ENCODE measurements around the gene NODAL.

The NODAL gene

GRCh38 chr10:70479165-70479581 lies 37.7 kb upstream of the NODAL start:
- H3K27ac ChIP-seq (ENCODE audit: insufficient read depth, low read depth, low read length, poor library complexity, severe bottlenecking) = no peak overlapping the region
- no peaks in the 10 kb centered on the region for H3K36me3 ChIP-seq (ENCODE audit: control insufficient read depth, insufficient read depth, low read length)
- peaks cover 37% of the 10 kb centered on the region for H3K27me3 ChIP-seq (ENCODE audit: control insufficient read depth, insufficient read depth, low read length, poor library complexity, severe bottlenecking)
- H3K4me3 ChIP-seq (ENCODE audit: insufficient read depth, low read depth, low read length) = peak overlapping the region; percentile 69
- 17 to 20% methylated on average over 11 of the region's 11 CpGs for WGBS, 2 experiments
- no peaks in the 10 kb centered on the region for H3K9me3 ChIP-seq (ENCODE audit: control insufficient read depth, low read length)
- peaks cover 3% of the 10 kb centered on the region for H3K4me1 ChIP-seq (ENCODE audit: control insufficient read depth, insufficient read depth, low read length)

GRCh38 chr10:70478191-70479164 lies 37.0 kb upstream of the NODAL start, which contains the start of gene PALD1:
TSS of gene PALD1 (plus strand) at chr10:70478767. CDS start at chr10:70525952, 47,185 bp downstream.
- Histone ChIP-seq H3K9me3 (ENCODE audit: control insufficient read depth, low read length) (no peaks in the 10 kb centered on the region), H3K27ac (ENCODE audit: insufficient read depth, low read depth, low read length, poor library complexity, severe bottlenecking) (no peak within 1 kb of the TSS), H3K4me1 (ENCODE audit: control insufficient read depth, insufficient read depth, low read length) (peaks cover 3% of the 10 kb centered on the region), H3K27me3 (ENCODE audit: control insufficient read depth, insufficient read depth, low read length, poor library complexity, severe bottlenecking) (peaks cover 37% of the 10 kb centered on the region), H3K4me3 (ENCODE audit: insufficient read depth, low read depth, low read length) (peak within 1 kb of the TSS; percentile 69), H3K36me3 (ENCODE audit: control insufficient read depth, insufficient read depth, low read length) (no peaks in the 10 kb centered on the region)
- WGBS, 2 experiments = 0 to 1% methylated on average over 110 of the region's 110 CpGs

GRCh38 chr10:70477661-70478162 lies 36.2 kb upstream of the NODAL start:
- 10 to 11% methylated on average over 27 of the region's 27 CpGs for WGBS, 2 experiments
- peaks cover 37% of the 10 kb centered on the region for H3K27me3 ChIP-seq (ENCODE audit: control insufficient read depth, insufficient read depth, low read length, poor library complexity, severe bottlenecking)

GRCh38 chr10:70476249-70477035 lies 35.0 kb upstream of the NODAL start:
- H3K4me3 ChIP-seq (ENCODE audit: insufficient read depth, low read depth, low read length) = no peak overlapping the region
- no peaks in the 10 kb centered on the region for H3K4me1 ChIP-seq (ENCODE audit: control insufficient read depth, insufficient read depth, low read length)
- peaks cover 37% of the 10 kb centered on the region for H3K27me3 ChIP-seq (ENCODE audit: control insufficient read depth, insufficient read depth, low read length, poor library complexity, severe bottlenecking)
- 74 to 75% methylated on average over 7 of the region's 7 CpGs for WGBS, 2 experiments
- H3K27ac ChIP-seq (ENCODE audit: insufficient read depth, low read depth, low read length, poor library complexity, severe bottlenecking) = no peak overlapping the region
- no peaks in the 10 kb centered on the region for H3K36me3 ChIP-seq (ENCODE audit: control insufficient read depth, insufficient read depth, low read length)
- H3K9me3 ChIP-seq (ENCODE audit: control insufficient read depth, low read length) = no peaks in the 10 kb centered on the region

More at GRCh38 chr10:70477661-70478162, 36.2 kb upstream of the NODAL start:
- no peaks in the 10 kb centered on the region for H3K9me3 ChIP-seq (ENCODE audit: control insufficient read depth, low read length)
- no peak overlapping the region for H3K27ac ChIP-seq (ENCODE audit: insufficient read depth, low read depth, low read length, poor library complexity, severe bottlenecking)
- no peaks in the 10 kb centered on the region for H3K36me3 ChIP-seq (ENCODE audit: control insufficient read depth, insufficient read depth, low read length)
- no peaks in the 10 kb centered on the region for H3K4me1 ChIP-seq (ENCODE audit: control insufficient read depth, insufficient read depth, low read length)
- H3K4me3 ChIP-seq (ENCODE audit: insufficient read depth, low read depth, low read length) = peak overlapping the region; percentile 69

- no peak overlapping the region for H3K27ac ChIP-seq (ENCODE audit: insufficient read depth, low read depth, low read length, poor library complexity, severe bottlenecking)
- no peaks in the 10 kb centered on the region for H3K9me3 ChIP-seq (ENCODE audit: control insufficient read depth, low read length)
- H3K4me3 ChIP-seq (ENCODE audit: insufficient read depth, low read depth, low read length) = no peak overlapping the region
- no peaks in the 10 kb centered on the region for H3K4me1 ChIP-seq (ENCODE audit: control insufficient read depth, insufficient read depth, low read length)
- 92 to 94% methylated on average over 8 of the region's 8 CpGs for WGBS, 2 experiments
- H3K36me3 ChIP-seq (ENCODE audit: control insufficient read depth, insufficient read depth, low read length) = no peaks in the 10 kb centered on the region
- H3K27me3 ChIP-seq (ENCODE audit: control insufficient read depth, insufficient read depth, low read length, poor library complexity, severe bottlenecking) = peaks cover 37% of the 10 kb centered on the region
These were observed 34.2 kb upstream of the NODAL start for GRCh38 chr10:70475661-70476060.

- WGBS, 2 experiments = 96 to 100% methylated on average over 2 of the region's 2 CpGs
- no peak overlapping the region for H3K4me3 ChIP-seq (ENCODE audit: insufficient read depth, low read depth, low read length)
- H3K27me3 ChIP-seq (ENCODE audit: control insufficient read depth, insufficient read depth, low read length, poor library complexity, severe bottlenecking) = peaks cover 37% of the 10 kb centered on the region
These were observed 33.3 kb upstream of the NODAL start for GRCh38 chr10:70474780-70475179.

GRCh38 chr10:70472799-70473454 lies 31.4 kb upstream of the NODAL start:
- peaks cover 23% of the 10 kb centered on the region for H3K27me3 ChIP-seq (ENCODE audit: control insufficient read depth, insufficient read depth, low read length, poor library complexity, severe bottlenecking)
- WGBS, 2 experiments = 88 to 90% methylated on average over 8 of the region's 8 CpGs
- no peaks in the 10 kb centered on the region for H3K36me3 ChIP-seq (ENCODE audit: control insufficient read depth, insufficient read depth, low read length)
- H3K9me3 ChIP-seq (ENCODE audit: control insufficient read depth, low read length) = no peaks in the 10 kb centered on the region
- H3K4me3 ChIP-seq (ENCODE audit: insufficient read depth, low read depth, low read length) = no peak overlapping the region
- no peak overlapping the region for H3K27ac ChIP-seq (ENCODE audit: insufficient read depth, low read depth, low read length, poor library complexity, severe bottlenecking)
- peaks cover 4% of the 10 kb centered on the region for H3K4me1 ChIP-seq (ENCODE audit: control insufficient read depth, insufficient read depth, low read length)

More at GRCh38 chr10:70474780-70475179, 33.3 kb upstream of the NODAL start:
- H3K27ac ChIP-seq (ENCODE audit: insufficient read depth, low read depth, low read length, poor library complexity, severe bottlenecking) = no peak overlapping the region
- no peaks in the 10 kb centered on the region for H3K4me1 ChIP-seq (ENCODE audit: control insufficient read depth, insufficient read depth, low read length)
- no peaks in the 10 kb centered on the region for H3K9me3 ChIP-seq (ENCODE audit: control insufficient read depth, low read length)
- no peaks in the 10 kb centered on the region for H3K36me3 ChIP-seq (ENCODE audit: control insufficient read depth, insufficient read depth, low read length)

GRCh38 chr10:70466951-70467350 lies 25.5 kb upstream of the NODAL start:
- Histone ChIP-seq H3K4me3 (ENCODE audit: insufficient read depth, low read depth, low read length) (no peak overlapping the region), H3K27ac (ENCODE audit: insufficient read depth, low read depth, low read length, poor library complexity, severe bottlenecking) (no peak overlapping the region), H3K4me1 (ENCODE audit: control insufficient read depth, insufficient read depth, low read length) (peaks cover 4% of the 10 kb centered on the region), H3K36me3 (ENCODE audit: control insufficient read depth, insufficient read depth, low read length) (no peaks in the 10 kb centered on the region), H3K27me3 (ENCODE audit: control insufficient read depth, insufficient read depth, low read length, poor library complexity, severe bottlenecking) (no peaks in the 10 kb centered on the region), H3K9me3 (ENCODE audit: control insufficient read depth, low read length) (no peaks in the 10 kb centered on the region)
- 90 to 94% methylated on average over 3 of the region's 3 CpGs for WGBS, 2 experiments

GRCh38 chr10:70465832-70466231 lies 24.4 kb upstream of the NODAL start:
- WGBS, 2 experiments = 86 to 90% methylated on average over 2 of the region's 2 CpGs
- Histone ChIP-seq H3K9me3 (ENCODE audit: control insufficient read depth, low read length) (no peaks in the 10 kb centered on the region), H3K4me3 (ENCODE audit: insufficient read depth, low read depth, low read length) (no peak overlapping the region)

More at GRCh38 chr10:70465832-70466231, 24.4 kb upstream of the NODAL start:
- H3K4me1 ChIP-seq (ENCODE audit: control insufficient read depth, insufficient read depth, low read length) = peaks cover 4% of the 10 kb centered on the region
- H3K36me3 ChIP-seq (ENCODE audit: control insufficient read depth, insufficient read depth, low read length) = no peaks in the 10 kb centered on the region
- H3K27ac ChIP-seq (ENCODE audit: insufficient read depth, low read depth, low read length, poor library complexity, severe bottlenecking) = no peak overlapping the region
- peaks cover 3% of the 10 kb centered on the region for H3K27me3 ChIP-seq (ENCODE audit: control insufficient read depth, insufficient read depth, low read length, poor library complexity, severe bottlenecking)
